Mesenchymal stem cell (in vitro differentiated cells and primary cell): ENCODE measurements around the gene CTNNA1. TPM values are rescaled to one million over a fixed set of nuclear protein-coding genes. Genes with fewer than 3 reads are reported as not detected.
A peak's percentile ranks its signal among the peaks of the same experiment; 100 is the strongest.
"Not testable (repeated sequence)": the region's sequence is repeated elsewhere in the genome, so short reads cannot be mapped to it uniquely, and the experiment has no call there.

Experiments used
- DNase-seq: peaks from one replicate; pipeline ENCODE4 v3.0.0-alpha.2; 2013
- H2AFZ ChIP-seq: one replicate; pipeline ENCODE4 v1.6.1; 2013; ENCODE audit warnings: low read depth, mild to moderate bottlenecking, control low read depth, inconsistent platforms, low read length, moderate library complexity
- H2AK5ac ChIP-seq: 2 replicates; pipeline ENCODE4 v1.6.1; 2013; ENCODE audit warnings: low read length, moderate library complexity, mild to moderate bottlenecking, inconsistent platforms; ENCODE audit not compliant: severe bottlenecking
- H2BK120ac ChIP-seq: one replicate; pipeline ENCODE4 v1.6.1; 2013; ENCODE audit warnings: low read depth, mild to moderate bottlenecking, inconsistent platforms, low read length, moderate library complexity
- H2BK12ac ChIP-seq, 2 experiments: one replicate each; pipeline ENCODE4 v1.6.1; 2013; ENCODE audit warnings: inconsistent platforms in 2 of 2, low read length in 2 of 2, mild to moderate bottlenecking in 2 of 2, moderate library complexity in 2 of 2, control low read depth in 1 of 2
- H2BK15ac ChIP-seq: one replicate; pipeline ENCODE4 v1.6.1; 2013; ENCODE audit warnings: mild to moderate bottlenecking, low read depth, inconsistent platforms; ENCODE audit not compliant: poor library complexity, severe bottlenecking
- H2BK5ac ChIP-seq: 2 replicates; pipeline ENCODE4 v1.6.1; 2013; ENCODE audit warnings: low read depth, mild to moderate bottlenecking, low read length, control low read depth, inconsistent platforms; ENCODE audit not compliant: poor library complexity, severe bottlenecking
- H3K14ac ChIP-seq, 2 experiments: one replicate each; pipeline ENCODE4 v1.6.1; 2013; ENCODE audit warnings: inconsistent platforms in 2 of 2, low read length in 2 of 2, control low read depth in 1 of 2, mild to moderate bottlenecking in 1 of 2, moderate library complexity in 1 of 2
- H3K18ac ChIP-seq, 2 experiments: one replicate each; pipeline ENCODE4 v1.6.1; 2013; ENCODE audit warnings: inconsistent platforms in 2 of 2, low read length in 2 of 2, control low read depth in 1 of 2, low read depth in 1 of 2, mild to moderate bottlenecking in 1 of 2
- H3K23ac ChIP-seq, 2 experiments: one replicate each; pipeline ENCODE4 v1.6.1; 2013; ENCODE audit warnings: inconsistent platforms in 2 of 2, low read length in 2 of 2, mild to moderate bottlenecking in 2 of 2, moderate library complexity in 2 of 2, control low read depth in 1 of 2
- H3K27ac ChIP-seq: 2 replicates; pipeline ENCODE4 v1.5.1; 2013; ENCODE audit warnings: mild to moderate bottlenecking, moderate library complexity, low read length, control low read depth, inconsistent platforms; ENCODE audit not compliant: poor library complexity, severe bottlenecking
- H3K27me3 ChIP-seq, 2 experiments: 2 replicates each; pipeline versions ENCODE4 v1.6.1 to v1.7.0; 2013; ENCODE audit warnings: low read length in 2 of 2, mild to moderate bottlenecking in 2 of 2, moderate library complexity in 2 of 2, control low read depth in 1 of 2, inconsistent platforms in 1 of 2; ENCODE audit not compliant: control insufficient read depth in 1 of 2, insufficient read depth in 1 of 2
- H3K36me3 ChIP-seq, 2 experiments: 2 replicates each; pipeline versions ENCODE4 v1.6.1 to v1.7.0; 2013; ENCODE audit warnings: low read length in 2 of 2, control low read depth in 1 of 2, inconsistent platforms in 1 of 2, low read depth in 1 of 2, mild to moderate bottlenecking in 1 of 2; ENCODE audit not compliant: insufficient read depth in 2 of 2, control insufficient read depth in 1 of 2
- H3K4ac ChIP-seq, 2 experiments: one replicate each; pipeline ENCODE4 v1.6.1; 2013; ENCODE audit warnings: inconsistent platforms in 2 of 2, low read length in 2 of 2, mild to moderate bottlenecking in 2 of 2, moderate library complexity in 2 of 2, control low read depth in 1 of 2, low read depth in 1 of 2
- H3K4me1 ChIP-seq: 2 replicates; pipeline ENCODE4 v1.6.1; 2013; ENCODE audit warnings: low read depth, low read length, control low read depth; ENCODE audit not compliant: control insufficient read depth, insufficient read depth
- H3K4me2 ChIP-seq: 2 replicates; pipeline ENCODE4 v1.6.1; 2013; ENCODE audit warnings: low read length, mild to moderate bottlenecking, inconsistent platforms; ENCODE audit not compliant: poor library complexity, severe bottlenecking
- H3K4me3 ChIP-seq, 2 experiments: 2 replicates each; pipeline versions ENCODE4 v1.5.1 to v1.7.0; 2013; ENCODE audit warnings: low read length in 2 of 2, mild to moderate bottlenecking in 2 of 2, control low read depth in 1 of 2, low read depth in 1 of 2; ENCODE audit not compliant: insufficient read depth in 1 of 2
- H3K79me1 ChIP-seq: replicated peaks from 2 replicates; pipeline ENCODE4 v1.6.1; 2013; ENCODE audit warnings: mild to moderate bottlenecking, control low read depth, low read length, inconsistent platforms; ENCODE audit not compliant: poor library complexity, severe bottlenecking
- H3K9ac ChIP-seq: 2 replicates; pipeline ENCODE4 v1.7.0; 2013; ENCODE audit warnings: mild to moderate bottlenecking, low read length, moderate library complexity
- H3K9me3 ChIP-seq: 2 replicates; pipeline ENCODE4 v1.7.0; 2013; ENCODE audit warnings: mild to moderate bottlenecking, low read length; ENCODE audit not compliant: control insufficient read depth
- H4K8ac ChIP-seq: one replicate; pipeline ENCODE4 v1.6.1; 2013; ENCODE audit warnings: inconsistent platforms, mild to moderate bottlenecking, low read length, moderate library complexity
- H4K91ac ChIP-seq: one replicate; pipeline ENCODE4 v1.6.1; 2013; ENCODE audit warnings: mild to moderate bottlenecking, low read length, inconsistent platforms
- WGBS: methylation state at CpG from one replicate; pipeline ENCODE4 v1.1.7; 2013; ENCODE audit warnings: mixed read lengths; 5-methylcytosine and 5-hydroxymethylcytosine counted together
- polyA plus RNA-seq, 2 experiments: library from polyadenylated mRNA; stranded (reverse); fragments of 200-250 nt; gene quantifications; one replicate each; pipeline ENCODE4 v1.2.3, GENCODE V29; 2013

The CTNNA1 gene
- 140 TPM for polyA plus RNA-seq (2013, experiment 1 of 2)
- 144 TPM for polyA plus RNA-seq (2013, experiment 2 of 2)

GRCh38 chr5:138752951-138753793 is at the start of gene CTNNA1:
CTNNA1 (plus strand) TSS chr5:138753425; CDS start chr5:138781925, 28,500 bp downstream.
- Histone ChIP-seq H2AFZ (peak within 1 kb of the TSS; percentile 79), H3K27me3 (no peaks in the 10 kb centered on the region), H3K18ac (peak within 1 kb of the TSS; percentile 97 to 98), H3K36me3 (peaks cover 5 to 7% of the 10 kb centered on the region in 2 experiments), H3K9me3 (no peaks in the 10 kb centered on the region), H2BK5ac (peak within 1 kb of the TSS; percentile 98), H3K4me1 (peaks cover 17% of the 10 kb centered on the region), H4K91ac (peak within 1 kb of the TSS; percentile 83), H3K79me1 (peaks cover 2% of the 10 kb centered on the region), H3K4ac (peak within 1 kb of the TSS; percentile 66 to 96), H3K9ac (peak within 1 kb of the TSS; percentile 98), H4K8ac (peak within 1 kb of the TSS; percentile 75), H3K4me2 (peak within 1 kb of the TSS; percentile 97), H2BK120ac (peak within 1 kb of the TSS; percentile 92), H3K4me3 (peak within 1 kb of the TSS; percentile 86 to 96), H2BK12ac (peak within 1 kb of the TSS in 1 of 2 experiments; percentile 71), H3K27ac (peak within 1 kb of the TSS; percentile 77), H2BK15ac (peak within 1 kb of the TSS; percentile 99), H3K23ac (peak within 1 kb of the TSS in 1 of 2 experiments; percentile 28), H2AK5ac (no peak within 1 kb of the TSS), H3K14ac (peak within 1 kb of the TSS; percentile 62 to 75)
- under 1% methylated on average over 32 of the region's 102 CpGs for WGBS
- DNase-seq: peak; percentile 75

- H3K79me1 ChIP-seq, H3K36me3 ChIP-seq, H2BK15ac ChIP-seq, H2AFZ ChIP-seq, H4K91ac ChIP-seq, H2BK120ac ChIP-seq, H3K23ac ChIP-seq, H3K4me3 ChIP-seq, H2BK5ac ChIP-seq, H3K27me3 ChIP-seq, H3K4ac ChIP-seq, DNase-seq, H3K4me2 ChIP-seq, H2BK12ac ChIP-seq, H3K9me3 ChIP-seq, H4K8ac ChIP-seq, H3K9ac ChIP-seq, H3K4me1 ChIP-seq, H3K27ac ChIP-seq, H2AK5ac ChIP-seq, H3K14ac ChIP-seq, H3K18ac ChIP-seq: not testable (repeated sequence)
- 94% methylated on average over 2 of the region's 3 CpGs for WGBS
Measured at GRCh38 chr5:138703777-138704176, 49.4 kb upstream of the CTNNA1 start.

GRCh38 chr5:138705007-138705406 is 48.2 kb upstream of the CTNNA1 start:
- Histone ChIP-seq H3K79me1 (no peaks in the 10 kb centered on the region), H4K91ac (no peak overlapping the region), H3K4me2 (no peak overlapping the region), H3K4ac (no peak overlapping the region), H2BK5ac (no peak overlapping the region), H3K4me3 (no peak overlapping the region), H3K27me3 (peaks cover 0 to 4% of the 10 kb centered on the region in 2 experiments), H3K14ac (no peak overlapping the region), H2AFZ (no peak overlapping the region), H2BK120ac (no peak overlapping the region), H3K4me1 (no peaks in the 10 kb centered on the region), H2BK12ac (no peak overlapping the region), H3K27ac (no peak overlapping the region), H2AK5ac (no peak overlapping the region), H2BK15ac (no peak overlapping the region), H3K9ac (no peak overlapping the region), H4K8ac (no peak overlapping the region), H3K36me3 (no peaks in the 10 kb centered on the region), H3K18ac (no peak overlapping the region), H3K23ac (no peak overlapping the region), H3K9me3 (no peaks in the 10 kb centered on the region)
- WGBS: 100% methylated on average over 1 of the region's 3 CpGs
- DNase-seq: no peak

GRCh38 chr5:138705567-138705966 is 47.7 kb upstream of the CTNNA1 start:
- WGBS: 100% methylated on average over 1 of the region's 1 CpG
- no peak overlapping the region for H2BK5ac ChIP-seq
- no peak overlapping the region for H3K18ac ChIP-seq
- no peaks in the 10 kb centered on the region for H3K36me3 ChIP-seq
- no peak overlapping the region for H2AK5ac ChIP-seq
- no peak overlapping the region for H3K27ac ChIP-seq
- H2AFZ ChIP-seq: no peak overlapping the region
- no peak overlapping the region for H3K9ac ChIP-seq
- H3K4me3 ChIP-seq: no peak overlapping the region
- H3K9me3 ChIP-seq: no peaks in the 10 kb centered on the region
- no peak overlapping the region for H4K8ac ChIP-seq
- no peak overlapping the region for H3K4ac ChIP-seq
- DNase-seq: no peak
- no peak overlapping the region for H3K23ac ChIP-seq
- no peaks in the 10 kb centered on the region for H3K79me1 ChIP-seq
- H2BK120ac ChIP-seq: no peak overlapping the region
- H4K91ac ChIP-seq: no peak overlapping the region
- no peak overlapping the region for H2BK12ac ChIP-seq
- no peaks in the 10 kb centered on the region for H3K4me1 ChIP-seq
- H2BK15ac ChIP-seq: no peak overlapping the region
- H3K14ac ChIP-seq: no peak overlapping the region
- peaks cover 0 to 4% of the 10 kb centered on the region in 2 experiments for H3K27me3 ChIP-seq
- no peak overlapping the region for H3K4me2 ChIP-seq
